NCI-H146 (cell line): ENCODE data around the gene LPP.
"Not testable (repeated sequence)": the region's sequence is repeated elsewhere in the genome, so short reads cannot be mapped to it uniquely, and the experiment has no call there.

Source experiments
- DNase-seq: peaks from one replicate; lab custom pipeline; 2025; lab: John Stamatoyannopoulos, UW

The LPP gene

DNA sequence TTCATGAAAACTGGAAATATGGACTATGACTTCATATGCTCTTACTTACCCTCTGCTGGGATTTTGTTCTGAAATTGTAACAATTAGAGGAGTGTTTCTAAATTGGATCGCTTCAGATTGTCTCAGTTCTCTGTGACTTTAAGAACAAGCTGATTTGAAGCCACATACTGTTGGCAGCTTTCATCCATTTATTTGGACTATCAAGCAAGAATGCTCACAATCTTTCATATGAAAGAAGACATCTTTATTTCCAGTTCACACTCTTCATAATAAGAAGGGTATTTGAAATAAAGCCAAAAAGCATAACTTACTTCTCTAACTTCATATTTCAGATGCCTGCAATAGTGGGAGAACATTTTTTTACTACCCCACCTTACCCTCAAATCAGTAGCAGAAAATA is 526.2 kb downstream of the LPP start:
- no peak for DNase-seq

GRCh38 chr3:188680605-188681004 is 526.6 kb downstream of the LPP start:
- no peak for DNase-seq

GRCh38 chr3:188682316-188682715 is 528.4 kb downstream of the LPP start:
- no peak for DNase-seq

- no peak for DNase-seq
These were observed 529.1 kb downstream of the LPP start for GRCh38 chr3:188683032-188683521.

GRCh38 chr3:188684276-188684675 is 530.3 kb downstream of the LPP start:
- DNase-seq: no peak

GRCh38 chr3:188685789-188686188 is 531.8 kb downstream of the LPP start:
- no peak for DNase-seq

- no peak for DNase-seq
These were observed 532.4 kb downstream of the LPP start for GRCh38 chr3:188686324-188686723.

DNA sequence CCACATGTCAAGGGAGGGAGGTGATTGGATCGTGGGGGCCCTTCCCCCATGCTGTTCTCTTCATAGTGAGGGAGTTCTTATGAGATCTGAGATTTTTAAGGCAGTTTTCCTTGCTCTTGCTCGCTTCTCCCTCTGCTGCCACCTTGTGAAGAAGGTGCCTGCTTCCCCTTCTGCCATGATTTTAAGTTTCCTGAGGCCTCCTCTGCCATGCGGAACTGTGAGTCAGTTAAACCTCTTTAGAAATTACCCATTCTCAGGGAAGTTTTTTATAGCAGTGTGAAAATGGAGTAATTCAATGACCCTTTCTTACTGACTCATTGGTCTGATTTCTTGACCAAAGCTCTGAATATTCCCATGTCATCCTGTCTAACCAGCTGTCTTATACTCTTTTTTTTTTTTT is 533.4 kb downstream of the LPP start:
- no peak for DNase-seq

DNA sequence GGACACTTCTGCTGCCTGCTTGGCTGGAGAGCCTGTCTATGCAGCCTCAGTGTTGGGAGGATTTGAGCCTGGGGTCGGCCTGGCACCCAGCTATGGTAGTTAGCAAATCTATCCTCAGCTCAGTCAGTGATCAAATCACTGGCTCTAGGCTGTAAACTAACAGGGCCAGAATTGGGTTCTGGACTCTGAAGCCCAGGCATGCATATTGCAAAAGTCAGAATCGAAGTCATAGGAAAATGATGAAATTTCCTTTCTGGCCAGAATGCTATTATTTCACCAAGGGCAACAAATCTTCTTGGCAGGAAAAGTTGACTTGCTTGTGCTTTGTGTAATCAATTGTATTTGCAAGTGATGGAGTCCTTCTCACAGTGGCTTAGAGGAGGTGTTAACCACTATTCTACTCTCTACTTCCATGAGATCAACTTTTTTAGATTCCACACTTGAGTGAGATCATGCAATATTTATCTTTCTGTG is 535.2 kb downstream of the LPP start:
- no peak for DNase-seq

DNA sequence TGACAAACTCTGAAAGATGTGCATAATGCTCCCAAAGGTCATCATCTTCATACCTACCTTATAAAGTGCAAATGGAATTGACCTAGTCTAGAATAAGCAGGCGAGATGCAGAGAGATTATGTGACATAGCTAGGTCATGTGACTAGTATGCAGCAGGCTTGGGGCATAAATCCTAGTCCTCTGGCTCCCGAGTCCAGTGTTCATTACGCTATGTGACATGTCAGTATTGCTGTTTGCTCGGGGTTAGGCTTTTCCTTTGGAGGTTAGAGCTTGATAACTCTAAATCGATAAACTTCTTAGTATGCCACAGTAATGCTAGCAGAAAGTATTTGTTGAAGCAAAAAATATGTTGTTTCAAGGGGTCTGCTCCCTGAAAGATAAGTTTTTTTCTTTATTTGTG is 536.1 kb downstream of the LPP start:
- DNase-seq: no peak

DNA sequence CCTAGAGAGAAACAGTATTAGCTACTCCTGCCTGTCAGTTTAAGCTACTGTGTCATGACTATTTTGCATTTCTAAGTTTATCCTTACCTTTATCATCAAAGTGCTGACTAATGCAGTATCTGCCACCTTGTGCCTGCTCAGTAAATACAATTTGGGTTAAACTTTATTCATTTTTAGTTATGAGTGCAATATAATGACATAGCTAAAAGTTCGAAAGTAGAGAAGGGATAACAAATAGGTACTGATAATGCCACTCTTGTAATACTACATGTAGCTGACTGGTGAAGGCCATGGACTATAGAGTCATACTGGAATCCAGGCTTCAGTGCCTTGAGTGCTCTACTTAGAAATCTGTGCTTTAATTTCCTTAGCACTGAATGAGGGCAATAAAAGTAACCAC is 537.0 kb downstream of the LPP start:
- no peak for DNase-seq

DNA sequence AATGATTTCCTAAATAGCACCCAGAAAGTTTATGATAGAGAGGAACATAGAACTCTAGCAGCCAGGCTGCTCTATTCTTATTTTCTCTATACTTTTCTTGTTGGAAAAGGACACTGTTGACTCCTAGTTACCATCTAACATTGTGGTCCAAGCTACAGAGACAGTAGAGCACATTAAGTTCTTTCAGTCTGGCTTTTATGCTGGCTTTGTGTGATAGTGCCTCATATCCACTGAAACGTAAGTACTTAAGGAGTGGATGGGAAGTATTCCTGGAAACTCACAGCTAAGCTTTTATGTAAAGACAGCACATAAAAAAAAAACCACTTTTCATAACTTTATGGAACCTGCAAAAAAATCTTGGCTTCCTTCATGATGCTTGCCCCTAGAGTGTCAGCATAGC is 537.7 kb downstream of the LPP start:
- no peak for DNase-seq

- DNase-seq: no peak
These were observed 538.7 kb downstream of the LPP start for GRCh38 chr3:188692700-188693099.

- no peak for DNase-seq
These were observed 539.5 kb downstream of the LPP start for GRCh38 chr3:188693435-188693834.

- DNase-seq: no peak
These were observed 541.3 kb downstream of the LPP start for GRCh38 chr3:188695241-188695640.

DNA sequence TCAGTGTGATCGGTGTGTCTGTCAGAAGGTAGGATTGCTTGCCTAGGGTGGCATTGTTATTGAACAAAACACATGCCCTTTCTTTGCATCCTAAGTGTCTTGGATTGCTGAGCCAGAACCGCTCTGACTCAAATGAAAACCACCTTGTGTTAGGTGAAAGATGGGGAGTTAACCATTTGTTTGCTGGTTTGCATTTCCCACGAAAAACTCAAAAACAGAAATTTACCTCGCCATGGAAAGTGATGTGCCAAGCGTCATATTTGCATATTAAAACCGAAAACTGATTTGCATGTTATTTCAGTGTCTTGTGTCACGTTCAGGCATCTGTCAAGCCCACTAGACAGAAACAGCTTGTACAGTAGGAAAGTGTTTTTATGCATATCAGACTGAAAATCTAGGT is 543.2 kb downstream of the LPP start:
- DNase-seq: no peak

DNA sequence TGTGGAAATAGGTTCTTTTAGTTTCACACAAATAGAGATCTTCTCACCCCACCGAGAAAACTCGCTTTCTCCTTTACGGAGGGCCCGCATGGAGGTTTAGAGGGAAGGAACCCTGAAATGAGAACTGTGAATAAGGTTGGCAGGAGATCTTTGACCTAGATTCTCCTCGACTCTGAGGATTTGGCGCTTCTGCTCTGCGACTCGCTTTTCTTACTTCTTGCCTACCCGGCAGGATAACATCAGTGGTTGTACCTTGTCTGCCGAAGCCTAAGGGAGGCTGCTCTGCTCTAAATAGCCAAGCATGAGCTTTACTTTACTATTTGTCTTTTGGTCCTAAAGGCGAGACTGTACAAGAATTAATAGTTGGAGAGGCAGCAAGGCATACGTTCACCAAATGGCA is 544.5 kb downstream of the LPP start:
- no peak for DNase-seq

DNA sequence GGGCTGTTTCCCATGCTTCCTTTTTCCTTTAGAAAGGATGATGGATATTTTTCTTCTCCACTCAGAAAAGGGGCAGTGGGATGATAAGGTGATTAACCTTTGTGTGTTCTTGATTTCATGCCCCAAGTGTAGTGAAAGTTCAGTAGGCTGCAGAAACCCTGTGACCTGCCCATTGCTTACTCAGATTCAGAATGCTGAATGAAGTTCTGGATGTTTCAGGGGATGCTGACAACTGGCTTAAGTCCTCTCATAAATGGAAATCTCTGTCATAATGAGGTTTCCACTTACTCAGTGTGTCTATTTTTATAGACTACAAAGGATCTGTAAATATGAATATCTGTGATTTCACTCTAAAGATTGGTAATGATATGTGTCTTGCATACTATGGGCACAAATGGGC is 546.5 kb downstream of the LPP start:
- no peak for DNase-seq

GRCh38 chr3:188700918-188701317 is 547.0 kb downstream of the LPP start:
- DNase-seq: no peak

DNA sequence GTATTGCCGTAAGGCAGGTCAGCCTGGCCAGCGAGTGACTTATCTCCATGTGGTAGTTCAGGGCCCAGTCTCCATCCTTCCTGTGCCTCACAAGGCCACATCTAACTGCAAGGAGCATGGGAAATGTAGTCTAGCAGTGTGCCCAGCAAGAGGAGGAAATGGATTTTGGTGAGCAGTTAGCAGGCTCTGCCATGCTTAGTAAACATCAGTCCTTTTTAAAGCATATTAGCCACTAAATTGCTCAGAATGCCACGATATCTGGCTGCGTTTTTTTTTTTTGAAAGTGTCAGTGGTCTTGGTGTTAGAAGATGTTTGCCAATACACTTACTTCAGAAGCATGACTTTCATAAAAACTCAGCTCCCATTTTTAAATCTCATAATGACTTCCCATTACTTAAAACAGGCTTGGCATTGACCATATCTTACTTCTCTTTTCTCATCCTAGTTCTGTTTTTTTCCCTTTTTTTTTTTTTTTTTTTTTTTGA is 547.6 kb downstream of the LPP start:
- DNase-seq: no peak

DNA sequence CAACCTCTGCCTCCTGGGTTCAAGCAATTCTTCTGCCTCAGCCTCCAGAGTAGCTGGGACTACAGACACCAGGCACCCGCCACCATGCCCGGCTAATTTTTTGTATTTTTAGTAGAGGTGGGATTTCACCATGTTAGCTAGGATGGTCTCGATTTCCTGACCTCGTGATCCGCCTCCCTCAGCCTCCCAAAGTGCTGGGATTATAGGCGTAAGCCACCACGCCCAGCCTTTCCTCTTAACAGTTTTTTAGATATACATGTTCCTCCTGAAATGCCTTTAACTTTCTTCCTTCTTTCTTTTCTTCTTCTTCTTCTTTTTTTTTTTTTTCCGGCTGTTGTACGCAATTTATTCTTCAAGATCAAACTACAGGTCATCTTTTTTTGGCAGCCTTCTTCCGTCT is 548.1 kb downstream of the LPP start:
- DNase-seq: not testable (repeated sequence)

- DNase-seq: no peak
These were observed 552.2 kb downstream of the LPP start for GRCh38 chr3:188706176-188706575.

- no peak for DNase-seq
These were observed 552.6 kb downstream of the LPP start for GRCh38 chr3:188706599-188706998.

- no peak for DNase-seq
These were observed 553.7 kb downstream of the LPP start for GRCh38 chr3:188707381-188708288.
